Measurements from ENCODE around the gene CYP11A1. TPM values are rescaled to one million over a fixed set of nuclear protein-coding genes. Genes with fewer than 3 reads are reported as not detected.

Gene CYP11A1
- total RNA-seq, 1 donor from 2014 or later = 0.43 TPM

GRCh38 chr15:74376226-74376625 is 8.8 kb upstream of the CYP11A1 start:
- Mint-ChIP-seq H3K4me3 (ENCODE audit: unreplicated experiment) (no peak overlapping the region), H3K27me3 (ENCODE audit: low read depth, unreplicated experiment) (peaks cover 17% of the 10 kb centered on the region), H3K4me1 (ENCODE audit: low read depth, unreplicated experiment) (peaks cover 1% of the 10 kb centered on the region), H3K9me3 (ENCODE audit: unreplicated experiment) (no peaks in the 10 kb centered on the region), H3K36me3 (ENCODE audit: low read depth, unreplicated experiment) (no peaks in the 10 kb centered on the region), H3K27ac (ENCODE audit: unreplicated experiment) (no peak overlapping the region)
- no peaks in the 10 kb centered on the region for H4K20me1 ChIP-seq (ENCODE audit: insufficient read depth, low read length)
- no peak overlapping the region for H3K4me3 ChIP-seq (ENCODE audit: insufficient read depth, low read depth, low read length)
- no peak overlapping the region for H3K27ac ChIP-seq (ENCODE audit: low read depth, low read length)
- DNase-seq (ENCODE audit: low read depth) = no peak
- H3K4me1 ChIP-seq (ENCODE audit: insufficient read depth, low read length) = peaks cover 22% of the 10 kb centered on the region
- H3K9ac ChIP-seq (ENCODE audit: low read length) = no peak overlapping the region
- no peaks in the 10 kb centered on the region for H3K9me3 ChIP-seq (ENCODE audit: insufficient read depth, low read depth, low read length)
- no peaks in the 10 kb centered on the region for H3K79me2 ChIP-seq (ENCODE audit: insufficient read depth, low read length)
- no peak overlapping the region for H3K4me2 ChIP-seq (ENCODE audit: low read length)
- no peak for FAIRE-seq
- no peak overlapping the region for H2AFZ ChIP-seq (ENCODE audit: low read depth, low read length)
- no peak for TF ChIP-seq CTCF (IDR thresholded peaks at IDR 0.05; ENCODE audit: insufficient read depth, low read depth, low read length)
- H3K36me3 ChIP-seq (ENCODE audit: insufficient read depth, low read length) = no peaks in the 10 kb centered on the region
- peaks cover 7% of the 10 kb centered on the region for H3K27me3 ChIP-seq (ENCODE audit: insufficient read depth, low read length)

- Histone ChIP-seq H3K36me3 (ENCODE audit: insufficient read depth, low read length) (no peaks in the 10 kb centered on the region), H3K4me2 (ENCODE audit: low read length) (peak overlapping the region; percentile 96), H3K9ac (ENCODE audit: low read length) (no peak overlapping the region), H3K4me3 (ENCODE audit: insufficient read depth, low read depth, low read length) (no peak overlapping the region), H3K4me1 (ENCODE audit: insufficient read depth, low read length) (peaks cover 22% of the 10 kb centered on the region), H3K79me2 (ENCODE audit: insufficient read depth, low read length) (no peaks in the 10 kb centered on the region), H2AFZ (ENCODE audit: low read depth, low read length) (no peak overlapping the region), H3K27ac (ENCODE audit: low read depth, low read length) (no peak overlapping the region), H4K20me1 (ENCODE audit: insufficient read depth, low read length) (no peaks in the 10 kb centered on the region), H3K9me3 (ENCODE audit: insufficient read depth, low read depth, low read length) (no peaks in the 10 kb centered on the region), H3K27me3 (ENCODE audit: insufficient read depth, low read length) (peaks cover 15% of the 10 kb centered on the region)
- Mint-ChIP-seq H3K4me1 (ENCODE audit: low read depth, unreplicated experiment) (no peaks in the 10 kb centered on the region), H3K36me3 (ENCODE audit: low read depth, unreplicated experiment) (no peaks in the 10 kb centered on the region), H3K9me3 (ENCODE audit: unreplicated experiment) (no peaks in the 10 kb centered on the region), H3K27ac (ENCODE audit: unreplicated experiment) (no peak overlapping the region), H3K27me3 (ENCODE audit: low read depth, unreplicated experiment) (peaks cover 19% of the 10 kb centered on the region), H3K4me3 (ENCODE audit: unreplicated experiment) (peak overlapping the region; percentile 78)
- DNase-seq (ENCODE audit: low read depth) (no peak), FAIRE-seq (peak; percentile 45)
- TF ChIP-seq EZH2 (IDR thresholded peaks at IDR 0.05; ENCODE audit: insufficient read depth, low read length) (no peak), CTCF (IDR thresholded peaks at IDR 0.05; ENCODE audit: insufficient read depth, low read depth, low read length) (peak; percentile 97)
These were observed 7.9 kb upstream of the CYP11A1 start for GRCh38 chr15:74375303-74375693.

- no peaks in the 10 kb centered on the region for H3K36me3 Mint-ChIP-seq (ENCODE audit: low read depth, unreplicated experiment)
- H3K9ac ChIP-seq (ENCODE audit: low read length) = no peak overlapping the region
- TF ChIP-seq EZH2 (IDR thresholded peaks at IDR 0.05; ENCODE audit: insufficient read depth, low read length) (no peak), CTCF (IDR thresholded peaks at IDR 0.05; ENCODE audit: insufficient read depth, low read depth, low read length) (no peak)
- FAIRE-seq = no peak
- peak overlapping the region; percentile 73 for H3K4me3 ChIP-seq (ENCODE audit: insufficient read depth, low read depth, low read length)
- no peak overlapping the region for H3K27ac Mint-ChIP-seq (ENCODE audit: unreplicated experiment)
- no peaks in the 10 kb centered on the region for H3K79me2 ChIP-seq (ENCODE audit: insufficient read depth, low read length)
- peaks cover 17% of the 10 kb centered on the region for H3K27me3 ChIP-seq (ENCODE audit: insufficient read depth, low read length)
- H3K4me3 Mint-ChIP-seq (ENCODE audit: unreplicated experiment) = peak overlapping the region; percentile 78
- H3K36me3 ChIP-seq (ENCODE audit: insufficient read depth, low read length) = no peaks in the 10 kb centered on the region
- H3K4me1 Mint-ChIP-seq (ENCODE audit: low read depth, unreplicated experiment) = no peaks in the 10 kb centered on the region
- H3K27me3 Mint-ChIP-seq (ENCODE audit: low read depth, unreplicated experiment) = peaks cover 22% of the 10 kb centered on the region
- H3K4me1 ChIP-seq (ENCODE audit: insufficient read depth, low read length) = peaks cover 22% of the 10 kb centered on the region
- H3K9me3 Mint-ChIP-seq (ENCODE audit: unreplicated experiment) = no peaks in the 10 kb centered on the region
- no peak overlapping the region for H2AFZ ChIP-seq (ENCODE audit: low read depth, low read length)
- H3K27ac ChIP-seq (ENCODE audit: low read depth, low read length) = no peak overlapping the region
- H3K9me3 ChIP-seq (ENCODE audit: insufficient read depth, low read depth, low read length) = no peaks in the 10 kb centered on the region
- no peaks in the 10 kb centered on the region for H4K20me1 ChIP-seq (ENCODE audit: insufficient read depth, low read length)
- peak overlapping the region; percentile 96 for H3K4me2 ChIP-seq (ENCODE audit: low read length)
- DNase-seq (ENCODE audit: low read depth) = no peak
These were observed 7.3 kb upstream of the CYP11A1 start for GRCh38 chr15:74374648-74375302.
